GM12892 (cell line): ENCODE results near the gene SH3GL3.

Source experiments
- POLR2A ChIP-seq: IDR thresholded peaks from 2 replicates; pipeline ENCODE4 v1.6.1; 2011; ENCODE audit warnings: low read depth, low read length, control low read depth
- POLR2AphosphoS5 ChIP-seq: IDR thresholded peaks from 2 replicates; pipeline ENCODE4 v1.6.1; 2011; ENCODE audit warnings: low read depth, low read length, control low read depth

DNA sequence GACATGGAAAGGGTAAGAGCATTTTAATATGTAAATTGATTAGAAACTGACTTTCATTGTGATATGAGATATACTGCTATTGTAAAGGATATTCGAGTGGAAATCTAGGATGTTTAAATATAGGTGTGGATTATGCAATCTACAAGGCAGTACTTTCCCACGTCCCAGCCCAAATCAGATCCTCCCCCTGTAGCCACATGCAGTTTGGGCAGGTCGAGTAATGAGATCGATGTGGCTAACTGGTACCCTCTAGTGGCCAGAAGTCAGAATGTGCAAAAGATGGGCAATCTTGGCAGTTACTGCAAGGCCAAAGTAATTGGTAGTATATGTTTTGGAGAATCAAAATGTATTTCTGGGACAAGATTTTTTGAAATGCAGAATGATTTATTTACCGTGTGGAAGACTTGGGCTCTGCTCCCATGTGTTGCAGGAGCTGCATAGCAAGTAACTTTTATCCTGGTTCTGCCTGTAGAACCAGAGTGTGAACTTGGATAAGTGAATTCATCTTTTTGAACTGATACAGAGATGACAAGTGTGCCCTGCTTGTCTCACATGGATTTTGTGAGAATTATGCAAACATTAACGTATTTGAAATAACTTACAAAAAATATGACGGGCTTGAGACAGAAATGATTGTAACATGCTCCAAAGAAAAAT lies 112.3 kb downstream of the SH3GL3 start:
- TF ChIP-seq POLR2A (no peak), POLR2AphosphoS5 (no peak)
